A549 (cell line): ENCODE measurements around the gene FRMD7.

Experiments
- BHLHE40 ChIP-seq: IDR thresholded peaks from 2 replicates; pipeline ENCODE4 v1.6.1; 2012; ENCODE audit warnings: low read depth, low read length, inconsistent platforms
- CEBPB ChIP-seq, 2 experiments: fragments of >200 bp in 1 of 2; sonication (Bioruptor Twin) in 1 of 2; formaldehyde crosslinking in 1 of 2; IDR thresholded peaks; 2 replicates each; pipeline ENCODE4 v1.6.1; 2012 to 2016
- CTCF ChIP-seq: fragments of >200 bp; sonication (Bioruptor Twin); formaldehyde crosslinking; IDR thresholded peaks from 3 replicates; pipeline ENCODE4 v1.5.1; 2016
- EHMT2 ChIP-seq: fragments of 200-600 bp; sonication (generic); IDR thresholded peaks from 2 replicates; pipeline ENCODE4 v1.6.1; 2016; ENCODE audit warnings: antibody characterized with exemption, low read depth, mild to moderate bottlenecking, moderate library complexity
- FOXS1 ChIP-seq: fragments of 250-450 bp; sonication (Bioruptor Pico); IDR thresholded peaks from 2 replicates; pipeline ENCODE4 v1.5.0; 2020; ENCODE audit warnings: mild to moderate bottlenecking, moderate library complexity
- MAFK ChIP-seq: fragments of 450-650 bp; IDR thresholded peaks from 2 replicates; pipeline ENCODE4 v1.6.1; 2014; ENCODE audit not compliant: partially characterized antibody
- POLR2A ChIP-seq: IDR thresholded peaks from 2 replicates; pipeline ENCODE4 v1.6.1; 2012; ENCODE audit warnings: mild to moderate bottlenecking, low read length
- REST ChIP-seq: fragments of 200-600 bp; sonication (generic); IDR thresholded peaks from 2 replicates; pipeline ENCODE4 v1.6.1; 2016; ENCODE audit warnings: antibody characterized with exemption, mild to moderate bottlenecking, moderate library complexity
- TP53 ChIP-seq: fragments of 250-450 bp; sonication (Bioruptor Pico); IDR thresholded peaks from 2 replicates; pipeline ENCODE4 v1.5.0; 2021; ENCODE audit warnings: mild to moderate bottlenecking, moderate library complexity

- TF ChIP-seq CTCF (no peak), TP53 (CRISPR knock-in tag) (no peak), POLR2A (no peak), BHLHE40 (no peak), EHMT2 (no peak), REST (no peak), FOXS1 (CRISPR knock-in tag) (no peak), MAFK (no peak), CEBPB (IDR thresholded peaks at IDR 0.05) (no peak)
Observed at GRCh38 chrX:132165651-132166050, 37.8 kb upstream of the FRMD7 start.
